ENCODE data around the gene SLC6A20.
A peak's percentile ranks its signal among the peaks of the same experiment; 100 is the strongest.
"Not testable (repeated sequence)": the region's sequence is repeated elsewhere in the genome, so short reads cannot be mapped to it uniquely, and the experiment has no call there.

Gene SLC6A20

DNA sequence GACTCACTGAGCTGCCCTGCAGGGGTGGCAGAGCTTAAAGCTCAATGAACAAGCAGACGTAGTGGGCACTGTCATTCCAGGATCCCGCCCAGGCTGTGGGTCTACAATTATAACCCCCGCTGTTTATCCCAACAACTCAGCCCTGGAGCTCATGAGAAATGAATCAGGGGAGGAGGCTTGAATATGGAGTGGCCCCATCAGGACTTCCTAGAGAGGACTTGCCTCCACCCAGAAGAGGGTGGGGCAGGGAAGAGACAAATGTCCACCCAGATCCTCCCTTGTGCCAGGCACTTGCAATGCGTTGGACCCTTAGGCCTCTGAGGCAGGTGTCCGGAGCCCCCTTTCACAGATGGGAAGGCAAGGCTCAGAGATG lies 33.0 kb downstream of the SLC6A20 start:
- TF ChIP-seq, protein P1, sequence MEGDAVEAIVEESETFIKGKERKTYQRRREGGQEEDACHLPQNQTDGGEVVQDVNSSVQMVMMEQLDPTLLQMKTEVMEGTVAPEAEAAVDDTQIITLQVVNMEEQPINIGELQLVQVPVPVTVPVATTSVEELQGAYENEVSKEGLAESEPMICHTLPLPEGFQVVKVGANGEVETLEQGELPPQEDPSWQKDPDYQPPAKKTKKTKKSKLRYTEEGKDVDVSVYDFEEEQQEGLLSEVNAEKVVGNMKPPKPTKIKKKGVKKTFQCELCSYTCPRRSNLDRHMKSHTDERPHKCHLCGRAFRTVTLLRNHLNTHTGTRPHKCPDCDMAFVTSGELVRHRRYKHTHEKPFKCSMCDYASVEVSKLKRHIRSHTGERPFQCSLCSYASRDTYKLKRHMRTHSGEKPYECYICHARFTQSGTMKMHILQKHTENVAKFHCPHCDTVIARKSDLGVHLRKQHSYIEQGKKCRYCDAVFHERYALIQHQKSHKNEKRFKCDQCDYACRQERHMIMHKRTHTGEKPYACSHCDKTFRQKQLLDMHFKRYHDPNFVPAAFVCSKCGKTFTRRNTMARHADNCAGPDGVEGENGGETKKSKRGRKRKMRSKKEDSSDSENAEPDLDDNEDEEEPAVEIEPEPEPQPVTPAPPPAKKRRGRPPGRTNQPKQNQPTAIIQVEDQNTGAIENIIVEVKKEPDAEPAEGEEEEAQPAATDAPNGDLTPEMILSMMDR (conservative IDR thresholded peaks at IDR 0.05), result no peak

DNA sequence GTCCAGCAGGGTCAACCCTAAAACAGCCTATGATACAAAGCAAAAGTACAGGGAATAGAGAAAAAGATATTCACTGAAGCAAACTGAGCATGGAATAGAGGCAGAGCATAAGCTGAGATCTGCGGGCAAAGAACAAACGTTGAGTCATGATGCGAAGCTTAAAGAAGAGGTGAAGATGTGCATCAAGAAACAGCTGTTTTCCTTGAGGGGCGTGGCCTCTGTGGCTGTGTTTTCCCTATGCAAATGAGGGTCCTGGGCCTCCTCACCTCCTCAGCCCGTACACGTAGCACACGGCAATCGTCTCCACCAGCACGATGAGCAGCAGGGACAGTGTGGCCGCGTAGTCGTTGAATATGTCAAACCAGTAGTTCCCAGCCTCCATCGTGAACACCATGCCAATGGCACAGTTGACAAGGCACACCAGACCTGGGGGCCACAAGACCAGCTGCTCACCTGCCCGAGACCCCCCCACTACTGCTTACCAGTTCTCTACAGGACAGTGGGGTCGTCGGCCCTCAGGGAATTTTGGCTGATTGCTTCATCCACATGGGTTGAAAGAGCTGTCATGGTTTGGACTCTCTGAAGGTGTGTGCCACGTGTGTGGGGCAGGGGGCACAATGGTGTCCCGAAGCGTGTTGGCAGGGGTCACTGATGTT lies 33.6 kb downstream of the SLC6A20 start:
- TF ChIP-seq, protein P1 (conservative IDR thresholded peaks at IDR 0.05), result no peak
- H3K27ac ChIP-seq, result no peak overlapping the region

More for the DNA sequence above, 33.0 kb downstream of the SLC6A20 start:
- no peak overlapping the region for H3K27ac ChIP-seq

DNA sequence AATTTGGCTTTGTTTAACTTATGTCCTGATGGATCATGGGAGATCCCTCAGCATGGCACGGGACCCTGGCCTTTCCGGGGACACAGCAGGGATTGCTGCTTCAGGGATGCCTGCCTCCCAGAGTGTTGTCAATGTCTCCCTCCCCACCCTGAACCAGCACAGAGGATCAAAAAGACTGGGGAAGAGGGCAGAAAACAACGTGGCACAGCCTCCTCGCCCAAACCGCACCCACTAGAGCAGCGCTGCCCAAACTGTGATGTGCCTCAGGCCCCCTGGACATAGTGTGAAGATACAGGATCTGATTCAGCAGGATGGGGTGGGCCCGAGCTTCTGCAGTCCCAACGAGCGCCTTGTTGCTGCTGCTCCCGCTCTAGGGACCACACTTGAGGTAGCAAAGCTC lies 34.5 kb downstream of the SLC6A20 start:
- no peak overlapping the region; the same call in 1 of the 2 replicates for H3K27ac ChIP-seq
- TF ChIP-seq, protein P1 (conservative IDR thresholded peaks at IDR 0.05), result no peak

DNA sequence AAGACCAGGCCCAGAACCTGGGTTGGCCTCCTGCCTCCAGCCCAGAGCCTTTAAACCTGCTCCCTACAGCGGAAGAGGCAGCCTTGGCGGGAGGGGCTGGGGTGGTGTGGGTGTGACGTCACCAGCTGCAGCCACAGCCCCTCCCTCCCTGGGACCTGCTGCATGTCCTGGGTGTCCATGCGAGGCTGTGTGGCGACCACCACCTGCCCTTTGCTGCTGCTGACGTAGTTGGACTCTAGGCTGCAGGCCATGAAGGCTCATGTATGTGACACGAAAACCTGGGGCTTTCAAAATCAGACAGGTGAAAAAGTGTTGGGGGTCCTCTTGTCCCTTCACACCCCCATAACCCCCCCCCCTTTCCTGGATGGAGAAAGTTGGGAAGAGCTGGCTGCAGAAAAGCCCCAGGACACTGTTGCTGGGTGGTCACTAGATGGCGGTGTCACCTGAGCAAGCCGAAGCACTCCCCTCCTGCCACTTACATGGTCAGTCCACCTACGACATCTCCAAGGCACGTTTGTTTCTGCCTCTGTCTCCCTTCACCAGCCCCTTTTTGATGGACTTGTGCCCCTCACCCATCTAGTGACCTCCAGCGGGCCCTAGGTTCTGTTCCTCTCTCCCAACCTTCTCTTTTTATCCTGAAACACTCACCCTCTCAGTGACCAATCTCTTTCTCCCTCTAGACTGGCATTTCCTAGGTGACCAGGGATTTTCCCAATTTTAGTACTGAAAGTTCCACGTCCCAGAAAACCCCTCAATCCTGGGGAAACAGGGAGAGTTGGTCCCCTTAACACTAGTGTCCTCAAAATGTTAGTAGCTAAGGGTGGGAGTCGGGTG lies 35.2 kb downstream of the SLC6A20 start:
- H3K27ac ChIP-seq, result no peak overlapping the region; the same call in 1 of the 2 replicates
- TF ChIP-seq, protein P1 (conservative IDR thresholded peaks at IDR 0.05), result peak; percentile 95

DNA sequence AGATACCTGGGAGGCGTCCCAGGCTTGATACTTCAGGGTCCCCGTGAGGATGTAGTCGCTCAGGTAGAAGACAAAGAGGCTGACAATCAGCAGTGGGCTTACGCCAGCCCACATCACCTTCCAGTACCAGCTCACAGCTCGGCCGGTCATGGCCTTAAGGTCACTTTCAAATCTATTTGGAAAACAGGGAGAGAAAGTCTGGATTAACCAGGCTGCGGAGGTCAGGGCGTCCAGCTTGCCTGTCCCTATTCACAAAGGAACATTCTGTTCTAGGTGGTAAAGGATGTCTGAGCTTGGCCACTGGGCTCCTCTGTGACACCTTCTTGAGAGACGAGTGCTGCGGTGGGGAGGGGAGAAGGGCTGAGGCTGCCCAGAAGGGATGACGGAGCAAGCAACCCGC lies 36.5 kb downstream of the SLC6A20 start:
- H3K27ac ChIP-seq, result no peak overlapping the region
- TF ChIP-seq, protein P1 (conservative IDR thresholded peaks at IDR 0.05), result no peak

DNA sequence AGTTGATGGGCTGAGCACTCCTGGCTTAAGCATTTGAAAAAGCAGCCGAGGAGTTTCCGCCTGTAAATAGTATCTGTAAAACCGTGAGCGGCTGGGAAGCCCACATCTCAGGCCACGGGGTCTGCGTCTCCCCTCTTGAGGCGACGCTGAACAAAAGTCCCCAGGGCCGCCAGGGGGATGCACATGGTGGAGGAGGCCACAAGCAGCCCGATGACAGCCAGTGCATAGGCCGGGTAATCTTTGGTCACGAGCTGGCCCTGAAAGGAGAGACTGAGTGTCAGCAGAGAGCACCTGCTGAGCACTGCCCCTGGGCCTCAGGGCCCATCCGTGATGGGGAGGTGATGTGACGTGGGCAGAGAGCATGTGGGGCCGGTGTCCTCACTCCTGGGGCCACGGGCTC lies 37.5 kb downstream of the SLC6A20 start:
- H3K27ac ChIP-seq, result no peak overlapping the region
- TF ChIP-seq, protein P1 (conservative IDR thresholded peaks at IDR 0.05), result no peak

DNA sequence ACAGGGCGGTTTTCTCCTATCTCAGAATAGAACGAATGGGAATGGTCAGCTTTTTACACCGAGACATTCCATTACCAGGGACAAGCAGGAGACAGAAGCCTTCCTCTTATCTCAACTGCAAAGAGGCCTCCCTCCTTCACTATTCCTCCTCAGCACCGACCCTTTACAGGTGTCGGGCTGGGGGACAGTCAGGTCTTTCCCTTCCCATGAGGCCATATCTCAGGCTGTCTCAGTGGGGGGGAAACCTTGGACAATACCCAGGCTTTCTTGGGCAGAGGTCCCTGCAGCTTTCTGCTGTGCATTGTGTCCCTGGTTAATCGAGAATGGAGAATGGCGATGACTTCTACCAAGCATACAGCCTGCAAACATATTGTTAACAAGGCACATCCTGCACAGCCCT lies 39.2 kb downstream of the SLC6A20 start:
- H3K27ac ChIP-seq, result not testable (repeated sequence)

DNA sequence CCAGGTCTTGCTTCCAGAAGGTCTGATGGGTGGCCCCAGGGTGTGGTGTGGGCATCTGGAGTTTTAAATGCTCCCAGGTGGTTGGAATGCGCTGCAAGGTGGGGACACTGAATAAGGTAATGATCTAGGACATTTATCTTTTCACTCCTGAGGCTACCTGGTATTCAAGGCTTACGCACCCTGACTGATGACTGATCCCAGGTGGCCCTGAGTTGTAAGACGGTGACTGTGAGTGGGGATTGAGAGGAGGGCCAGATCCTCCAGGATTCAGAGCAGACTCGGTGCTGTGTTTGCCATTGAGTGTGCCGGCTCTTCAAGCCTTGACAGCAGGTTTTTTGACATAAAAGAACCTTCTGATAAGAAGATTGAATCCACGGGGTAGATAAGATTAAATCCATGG lies 40.3 kb downstream of the SLC6A20 start:
- H3K27ac ChIP-seq, result no peak overlapping the region
- TF ChIP-seq, protein P1 (conservative IDR thresholded peaks at IDR 0.05), result no peak

Data from VCaP (cell line).